ENCODE results near the gene NCKAP5L.

GRCh38 chr12:49823951-49824350 lies 4.3 kb downstream of the NCKAP5L start:
- TF ChIP-seq, protein P1, sequence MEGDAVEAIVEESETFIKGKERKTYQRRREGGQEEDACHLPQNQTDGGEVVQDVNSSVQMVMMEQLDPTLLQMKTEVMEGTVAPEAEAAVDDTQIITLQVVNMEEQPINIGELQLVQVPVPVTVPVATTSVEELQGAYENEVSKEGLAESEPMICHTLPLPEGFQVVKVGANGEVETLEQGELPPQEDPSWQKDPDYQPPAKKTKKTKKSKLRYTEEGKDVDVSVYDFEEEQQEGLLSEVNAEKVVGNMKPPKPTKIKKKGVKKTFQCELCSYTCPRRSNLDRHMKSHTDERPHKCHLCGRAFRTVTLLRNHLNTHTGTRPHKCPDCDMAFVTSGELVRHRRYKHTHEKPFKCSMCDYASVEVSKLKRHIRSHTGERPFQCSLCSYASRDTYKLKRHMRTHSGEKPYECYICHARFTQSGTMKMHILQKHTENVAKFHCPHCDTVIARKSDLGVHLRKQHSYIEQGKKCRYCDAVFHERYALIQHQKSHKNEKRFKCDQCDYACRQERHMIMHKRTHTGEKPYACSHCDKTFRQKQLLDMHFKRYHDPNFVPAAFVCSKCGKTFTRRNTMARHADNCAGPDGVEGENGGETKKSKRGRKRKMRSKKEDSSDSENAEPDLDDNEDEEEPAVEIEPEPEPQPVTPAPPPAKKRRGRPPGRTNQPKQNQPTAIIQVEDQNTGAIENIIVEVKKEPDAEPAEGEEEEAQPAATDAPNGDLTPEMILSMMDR (IDR thresholded peaks at IDR 0.05; ENCODE audit: insufficient read depth, low read length, poor library complexity, severe bottlenecking), result no peak
- no peak for TF ChIP-seq EZH2phosphoT487 (conservative IDR thresholded peaks at IDR 0.05; ENCODE audit: low read length)

Measured in SU-DHL-6 (cell line).